HepG2 (cell line): ENCODE measurements around the gene PRM3. TPM values are rescaled to one million over a fixed set of nuclear protein-coding genes. Genes with fewer than 3 reads are reported as not detected.

Experiments
- CREB1 ChIP-seq, 2 experiments: fragments of 450-650 bp in 1 of 2; IDR thresholded peaks; 2 replicates each; pipeline ENCODE4 v1.6.1; 2016 to 2017; ENCODE audit warnings: control low read depth in 1 of 2, mild to moderate bottlenecking in 1 of 2, missing compliant biosample characterization in 1 of 2, missing genetic modification characterization in 1 of 2
- EED ChIP-seq: sonication (generic); formaldehyde crosslinking; IDR thresholded peaks from 2 replicates; pipeline ENCODE4 v1.5.0; 2020; ENCODE audit warnings: mild to moderate bottlenecking, missing genetic modification reagents
- ESRRA ChIP-seq: sonication (generic); formaldehyde crosslinking; IDR thresholded peaks from 2 replicates; pipeline ENCODE4 v1.5.1; 2020; ENCODE audit warnings: mild to moderate bottlenecking, low read depth, missing genetic modification reagents
- FLYWCH1 ChIP-seq: sonication (generic); formaldehyde crosslinking; IDR thresholded peaks from 2 replicates; pipeline ENCODE4 v1.8.1; 2023; ENCODE audit warnings: mild to moderate bottlenecking, missing genetic modification reagents
- FOXP1 ChIP-seq, 2 experiments: fragments of 450-650 bp in 1 of 2; IDR thresholded peaks; 2 replicates each; pipeline ENCODE4 v1.6.1; 2017 to 2018; ENCODE audit warnings: antibody characterized with exemption in 1 of 2
- HDAC1 ChIP-seq: sonication (generic); formaldehyde crosslinking; IDR thresholded peaks from 2 replicates; pipeline ENCODE4 v1.5.1; 2020; ENCODE audit warnings: mild to moderate bottlenecking, missing genetic modification reagents
- HDAC6 ChIP-seq: fragments of 200-600 bp; sonication (generic); IDR thresholded peaks from 2 replicates; pipeline ENCODE4 v1.7.0; 2017; ENCODE audit warnings: mild to moderate bottlenecking, antibody characterized with exemption, low read length, low read depth
- HNRNPK ChIP-seq: fragments of 200-400 bp; formaldehyde crosslinking; IDR thresholded peaks from 2 replicates; pipeline ENCODE4 v1.6.1; 2018; ENCODE audit warnings: low read length, low read depth, moderate library complexity, mild to moderate bottlenecking; ENCODE audit not compliant: poor library complexity, severe bottlenecking
- HOXD1 ChIP-seq: sonication (generic); formaldehyde crosslinking; IDR thresholded peaks from 2 replicates; pipeline ENCODE4 v1.5.0; 2020; ENCODE audit warnings: missing genetic modification reagents
- MTF1 ChIP-seq: sonication (generic); formaldehyde crosslinking; IDR thresholded peaks from 2 replicates; pipeline ENCODE4 v1.5.0; 2020; ENCODE audit warnings: missing genetic modification reagents
- NCOA5 ChIP-seq: sonication (generic); formaldehyde crosslinking; IDR thresholded peaks from 2 replicates; pipeline ENCODE4 v1.4.0; 2020; ENCODE audit warnings: missing genetic modification reagents
- NCOR1 ChIP-seq: fragments of 200-600 bp; sonication (generic); IDR thresholded peaks from 2 replicates; pipeline ENCODE4 v1.7.0; 2017; ENCODE audit warnings: antibody characterized with exemption, low read length, borderline replicate concordance
- YEATS4 ChIP-seq: sonication (generic); formaldehyde crosslinking; IDR thresholded peaks from 2 replicates; pipeline ENCODE4 v1.4.0; 2020; ENCODE audit warnings: missing genetic modification reagents, borderline replicate concordance
- ZNF317 ChIP-seq: sonication (generic); formaldehyde crosslinking; IDR thresholded peaks from 2 replicates; pipeline ENCODE4 v1.5.0; 2020; ENCODE audit warnings: mild to moderate bottlenecking, missing genetic modification reagents
- ZNF33B ChIP-seq: sonication (generic); formaldehyde crosslinking; IDR thresholded peaks from 2 replicates; pipeline ENCODE4 v1.5.1; 2020; ENCODE audit warnings: mild to moderate bottlenecking, missing genetic modification reagents
- ZNF432 ChIP-seq: sonication (generic); formaldehyde crosslinking; IDR thresholded peaks from 2 replicates; pipeline ENCODE4 v1.5.0; 2020; ENCODE audit warnings: missing genetic modification reagents, mild to moderate bottlenecking, borderline replicate concordance
- ZNF468 ChIP-seq: sonication (generic); formaldehyde crosslinking; IDR thresholded peaks from 2 replicates; pipeline ENCODE4 v1.8.0; 2022; ENCODE audit warnings: mild to moderate bottlenecking, moderate library complexity, missing genetic modification reagents
- ZNF547 ChIP-seq: sonication (generic); formaldehyde crosslinking; IDR thresholded peaks from 2 replicates; pipeline ENCODE4 v1.5.1; 2020; ENCODE audit warnings: mild to moderate bottlenecking, missing genetic modification reagents
- polyA plus RNA-seq, 8 experiments: library from polyadenylated mRNA; depleted of rRNA in 3 of 8; stranded (reverse) in 7 of 8; unstranded in 1 of 8; fragments of >200 nt; fragmentation: Illumina TruSeq in 4 of 8; extraction: Trizol in 4 of 8; gene quantifications; 2 replicates each; pipeline versions ENCODE4 v1.2.1 to v1.2.3, GENCODE V29; 2011 to 2016; ENCODE audit warnings: low read depth in 4 of 8, missing spikeins in 1 of 8, mixed read lengths in 1 of 8; ENCODE audit not compliant: insufficient read depth in 1 of 8
- total RNA-seq, 5 experiments: library from RNA; depleted of rRNA; stranded (reverse); fragments of >200 nt; fragmentation: Illumina TruSeq; extraction: Trizol; gene quantifications; 2 replicates each; pipeline ENCODE4 v1.2.3, GENCODE V29; 2016; ENCODE audit warnings: low read depth in 1 of 5
- TF ChIP-seq, protein P1 (sequence below): sonication (generic); formaldehyde crosslinking; IDR thresholded peaks from 2 replicates; pipeline ENCODE4 v1.8.0; 2022; ENCODE audit warnings: missing genetic modification reagents, mild to moderate bottlenecking, moderate library complexity, borderline replicate concordance
- TF ChIP-seq, protein P2 (sequence below): sonication (generic); formaldehyde crosslinking; IDR thresholded peaks from 2 replicates; pipeline ENCODE4 v1.4.0; 2020; ENCODE audit warnings: mild to moderate bottlenecking, low read depth, missing genetic modification reagents
- TF ChIP-seq, protein P3 (sequence below): sonication (generic); formaldehyde crosslinking; IDR thresholded peaks from 2 replicates; pipeline ENCODE4 v1.4.0; 2020; ENCODE audit warnings: mild to moderate bottlenecking, missing genetic modification reagents
- TF ChIP-seq, protein P4 (sequence below): sonication (generic); formaldehyde crosslinking; IDR thresholded peaks from 2 replicates; pipeline ENCODE4 v1.8.0; 2022; ENCODE audit warnings: low read depth, missing genetic modification reagents
- TF ChIP-seq, protein P5 (sequence below): sonication (generic); formaldehyde crosslinking; conservative IDR thresholded peaks from 2 replicates; pipeline ENCODE4 v1.4.0; 2020; ENCODE audit warnings: missing genetic modification reagents

The PRM3 gene
- total and polyA plus RNA-seq, 2 of the 13 experiments (the other 11 are each of a cell fraction or from before 2014, with no cell fraction given), result not detected

DNA sequence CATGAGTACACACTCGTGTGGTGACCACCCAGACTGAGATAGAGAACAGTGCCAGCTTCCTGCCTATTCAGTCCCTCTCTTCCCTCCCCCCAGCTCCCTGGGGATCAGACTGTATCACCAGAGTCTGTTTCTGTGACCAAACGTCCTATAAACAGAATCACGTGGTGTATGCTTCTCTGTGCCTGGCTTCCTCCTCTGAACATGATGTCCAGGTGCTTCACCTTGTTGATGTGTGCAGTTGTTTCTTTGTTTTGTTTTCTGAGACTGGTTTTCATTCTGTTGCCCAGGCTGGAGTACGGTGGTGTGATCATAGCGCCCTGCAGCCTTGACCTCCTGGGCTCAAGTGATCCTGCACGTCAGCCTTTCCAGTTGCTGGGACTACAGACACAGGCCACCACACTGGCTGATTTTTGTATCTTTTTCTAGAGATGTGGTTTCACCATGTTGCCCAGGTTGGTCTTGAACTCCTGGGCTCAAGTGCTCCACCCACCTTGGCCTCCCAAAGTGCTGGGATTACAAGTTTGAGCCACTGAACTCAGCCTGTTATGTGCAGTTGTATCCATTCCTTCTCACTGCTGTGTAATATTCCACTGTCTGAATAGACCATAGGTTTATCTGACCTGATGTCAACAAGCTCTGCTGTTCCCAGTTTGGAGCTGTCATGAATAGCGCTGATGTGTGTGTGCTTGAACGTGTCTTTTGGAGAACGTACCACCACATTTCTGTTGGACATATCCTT, 36.6 kb upstream of the PRM3 start (continued):
- TF ChIP-seq, protein P1, sequence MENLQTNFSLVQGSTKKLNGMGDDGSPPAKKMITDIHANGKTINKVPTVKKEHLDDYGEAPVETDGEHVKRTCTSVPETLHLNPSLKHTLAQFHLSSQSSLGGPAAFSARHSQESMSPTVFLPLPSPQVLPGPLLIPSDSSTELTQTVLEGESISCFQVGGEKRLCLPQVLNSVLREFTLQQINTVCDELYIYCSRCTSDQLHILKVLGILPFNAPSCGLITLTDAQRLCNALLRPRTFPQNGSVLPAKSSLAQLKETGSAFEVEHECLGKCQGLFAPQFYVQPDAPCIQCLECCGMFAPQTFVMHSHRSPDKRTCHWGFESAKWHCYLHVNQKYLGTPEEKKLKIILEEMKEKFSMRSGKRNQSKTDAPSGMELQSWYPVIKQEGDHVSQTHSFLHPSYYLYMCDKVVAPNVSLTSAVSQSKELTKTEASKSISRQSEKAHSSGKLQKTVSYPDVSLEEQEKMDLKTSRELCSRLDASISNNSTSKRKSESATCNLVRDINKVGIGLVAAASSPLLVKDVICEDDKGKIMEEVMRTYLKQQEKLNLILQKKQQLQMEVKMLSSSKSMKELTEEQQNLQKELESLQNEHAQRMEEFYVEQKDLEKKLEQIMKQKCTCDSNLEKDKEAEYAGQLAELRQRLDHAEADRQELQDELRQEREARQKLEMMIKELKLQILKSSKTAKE (CRISPR knock-in tag), result peak; percentile 90
- TF ChIP-seq NCOA5, result no peak
- TF ChIP-seq HDAC6, result no peak; the same call in 1 of the 2 replicates
- no peak for TF ChIP-seq ZNF432 (CRISPR knock-in tag)
- TF ChIP-seq FOXP1 (IDR thresholded peaks at IDR 0.05), result peak; percentile 98
- peak; percentile 99 for TF ChIP-seq FOXP1 (CRISPR knock-in tag; IDR thresholded peaks at IDR 0.05)
- TF ChIP-seq HOXD1, result no peak; the same call in 1 of the 2 replicates
- peak; percentile 66; the same call in 1 of the 2 replicates for TF ChIP-seq ZNF33B (CRISPR knock-in tag)
- peak; percentile 91 for TF ChIP-seq HDAC1 (CRISPR knock-in tag)
- peak; percentile 49; the same call in 1 of the 2 replicates for TF ChIP-seq ZNF317 (CRISPR knock-in tag)
- TF ChIP-seq EED, result no peak
- no peak for TF ChIP-seq YEATS4 (CRISPR knock-in tag)
- no peak; the same call in 1 of the 2 replicates for TF ChIP-seq ZNF547 (CRISPR knock-in tag)
- TF ChIP-seq, protein P2, sequence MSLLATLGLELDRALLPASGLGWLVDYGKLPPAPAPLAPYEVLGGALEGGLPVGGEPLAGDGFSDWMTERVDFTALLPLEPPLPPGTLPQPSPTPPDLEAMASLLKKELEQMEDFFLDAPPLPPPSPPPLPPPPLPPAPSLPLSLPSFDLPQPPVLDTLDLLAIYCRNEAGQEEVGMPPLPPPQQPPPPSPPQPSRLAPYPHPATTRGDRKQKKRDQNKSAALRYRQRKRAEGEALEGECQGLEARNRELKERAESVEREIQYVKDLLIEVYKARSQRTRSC (CRISPR knock-in tag), result no peak
- TF ChIP-seq MTF1 (CRISPR knock-in tag), result no peak
- TF ChIP-seq, protein P3, sequence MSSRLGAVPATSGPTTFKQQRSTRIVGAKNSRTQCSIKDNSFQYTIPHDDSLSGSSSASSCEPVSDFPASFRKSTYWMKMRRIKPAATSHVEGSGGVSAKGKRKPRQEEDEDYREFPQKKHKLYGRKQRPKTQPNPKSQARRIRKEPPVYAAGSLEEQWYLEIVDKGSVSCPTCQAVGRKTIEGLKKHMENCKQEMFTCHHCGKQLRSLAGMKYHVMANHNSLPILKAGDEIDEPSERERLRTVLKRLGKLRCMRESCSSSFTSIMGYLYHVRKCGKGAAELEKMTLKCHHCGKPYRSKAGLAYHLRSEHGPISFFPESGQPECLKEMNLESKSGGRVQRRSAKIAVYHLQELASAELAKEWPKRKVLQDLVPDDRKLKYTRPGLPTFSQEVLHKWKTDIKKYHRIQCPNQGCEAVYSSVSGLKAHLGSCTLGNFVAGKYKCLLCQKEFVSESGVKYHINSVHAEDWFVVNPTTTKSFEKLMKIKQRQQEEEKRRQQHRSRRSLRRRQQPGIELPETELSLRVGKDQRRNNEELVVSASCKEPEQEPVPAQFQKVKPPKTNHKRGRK (CRISPR knock-in tag), result no peak
- TF ChIP-seq FLYWCH1 (CRISPR knock-in tag), result no peak
- TF ChIP-seq ZNF468 (CRISPR knock-in tag), result no peak
- no peak for TF ChIP-seq HNRNPK
- TF ChIP-seq, protein P4, sequence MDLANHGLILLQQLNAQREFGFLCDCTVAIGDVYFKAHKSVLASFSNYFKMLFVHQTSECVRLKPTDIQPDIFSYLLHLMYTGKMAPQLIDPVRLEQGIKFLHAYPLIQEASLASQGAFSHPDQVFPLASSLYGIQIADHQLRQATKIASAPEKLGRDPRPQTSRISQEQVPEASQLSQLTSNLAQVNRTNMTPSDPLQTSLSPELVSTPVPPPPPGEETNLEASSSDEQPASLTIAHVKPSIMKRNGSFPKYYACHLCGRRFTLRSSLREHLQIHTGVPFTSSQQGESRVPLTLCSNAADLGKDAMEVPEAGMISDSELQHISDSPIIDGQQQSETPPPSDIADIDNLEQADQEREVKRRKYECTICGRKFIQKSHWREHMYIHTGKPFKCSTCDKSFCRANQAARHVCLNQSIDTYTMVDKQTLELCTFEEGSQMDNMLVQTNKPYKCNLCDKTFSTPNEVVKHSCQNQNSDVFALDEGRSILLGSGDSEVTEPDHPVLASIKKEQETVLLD, result peak; percentile 43; the same call in 1 of the 2 replicates
- TF ChIP-seq NCOR1, result peak; percentile 92; the same call in 1 of the 2 replicates
- TF ChIP-seq ESRRA (CRISPR knock-in tag), result no peak; the same call in none of the 2 replicates
- peak; percentile 76 for TF ChIP-seq CREB1 (IDR thresholded peaks at IDR 0.05)
- no peak for TF ChIP-seq CREB1 (CRISPR knock-in tag; IDR thresholded peaks at IDR 0.05)
- TF ChIP-seq, protein P5, sequence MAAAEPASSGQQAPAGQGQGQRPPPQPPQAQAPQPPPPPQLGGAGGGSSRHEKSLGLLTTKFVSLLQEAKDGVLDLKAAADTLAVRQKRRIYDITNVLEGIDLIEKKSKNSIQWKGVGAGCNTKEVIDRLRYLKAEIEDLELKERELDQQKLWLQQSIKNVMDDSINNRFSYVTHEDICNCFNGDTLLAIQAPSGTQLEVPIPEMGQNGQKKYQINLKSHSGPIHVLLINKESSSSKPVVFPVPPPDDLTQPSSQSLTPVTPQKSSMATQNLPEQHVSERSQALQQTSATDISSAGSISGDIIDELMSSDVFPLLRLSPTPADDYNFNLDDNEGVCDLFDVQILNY (CRISPR knock-in tag), result no peak
